HG03575 (cell line): ENCODE measurements around the gene ZCCHC18.

Experiments
- ATAC-seq: cut with Tn5 transposase; IDR thresholded peaks from one replicate; pipeline ENCODE4 v1.9.1; 2021; ENCODE audit not compliant: unreplicated experiment, insufficient number of reproducible peaks, low FRiP score; ENCODE audit errors: extremely low read depth

The ZCCHC18 gene

GRCh38 chrX:104122829-104123228 is 10.5 kb downstream of the ZCCHC18 start:
- ATAC-seq: no peak

- no peak for ATAC-seq
Observed at GRCh38 chrX:104126856-104127255, 14.5 kb downstream of the ZCCHC18 start.

GRCh38 chrX:104130808-104131207 is 18.5 kb downstream of the ZCCHC18 start:
- ATAC-seq: no peak

GRCh38 chrX:104134583-104135261 is 22.4 kb downstream of the ZCCHC18 start:
- no peak for ATAC-seq

- ATAC-seq: no peak
Observed at GRCh38 chrX:104135677-104136076, 23.4 kb downstream of the ZCCHC18 start.

- peak; percentile 66 for ATAC-seq
Observed at GRCh38 chrX:104136241-104137019, 24.1 kb downstream of the ZCCHC18 start.

GRCh38 chrX:104137496-104137895 is 25.2 kb downstream of the ZCCHC18 start:
- ATAC-seq: no peak

- no peak for ATAC-seq
Observed at GRCh38 chrX:104141087-104141760, 28.9 kb downstream of the ZCCHC18 start.

- no peak for ATAC-seq
Observed at GRCh38 chrX:104151037-104151436, 38.7 kb downstream of the ZCCHC18 start.

GRCh38 chrX:104156630-104157529 is 44.6 kb downstream of the ZCCHC18 start, which contains the start of gene SLC25A53:
TSS of gene SLC25A53 (minus strand) at chrX:104157009. CDS start at chrX:104105257, 51,752 bp downstream.
- ATAC-seq: peak; percentile 86
